HEK293T (cell line): ENCODE measurements around the gene FZR1.

Experiments used
- CTCF ChIA-PET: fragments of 350-600 bp; formaldehyde crosslinking; extraction: SDS; loops from one replicate; lab custom pipeline; 2021; ENCODE audit warnings: antibody characterized with exemption, inconsistent platforms; lab: Yijun Ruan, JAX
- POLR2A ChIA-PET: fragments of 350-600 bp; formaldehyde crosslinking; extraction: SDS; loops from one replicate; lab custom pipeline; 2020; ENCODE audit warnings: antibody characterized with exemption, inconsistent platforms; lab: Yijun Ruan, JAX
- DNase-seq: peaks from one replicate; pipeline ENCODE4 v3.0.0; 2012; ENCODE audit warnings: mixed read lengths; ENCODE audit errors: extremely low spot score
- ARNT ChIP-seq: fragments of 450-650 bp; IDR thresholded peaks from 2 replicates; pipeline ENCODE4 v1.6.1; 2017; ENCODE audit warnings: mild to moderate bottlenecking
- BHLHE40 ChIP-seq: fragments of 450-650 bp; IDR thresholded peaks from 2 replicates; pipeline ENCODE4 v1.6.1; 2016; ENCODE audit warnings: mild to moderate bottlenecking, moderate library complexity, borderline replicate concordance
- CTBP1 ChIP-seq: fragments of 450-650 bp; IDR thresholded peaks from 2 replicates; pipeline ENCODE4 v1.6.1; 2016; ENCODE audit warnings: borderline replicate concordance
- ELF4 ChIP-seq: fragments of 450-650 bp; IDR thresholded peaks from 2 replicates; pipeline ENCODE4 v1.6.1; 2017; ENCODE audit warnings: antibody characterized with exemption
- FOXA1 ChIP-seq: fragments of 450-650 bp; IDR thresholded peaks from 2 replicates; pipeline ENCODE4 v1.6.1; 2016; ENCODE audit warnings: mild to moderate bottlenecking
- FOXK2 ChIP-seq: fragments of 450-650 bp; IDR thresholded peaks from 2 replicates; pipeline ENCODE4 v1.6.1; 2016; ENCODE audit warnings: mild to moderate bottlenecking
- FOXM1 ChIP-seq: fragments of 450-650 bp; IDR thresholded peaks from 2 replicates; pipeline ENCODE4 v1.6.1; 2017; ENCODE audit warnings: mild to moderate bottlenecking, borderline replicate concordance
- HDGF ChIP-seq: fragments of 450-650 bp; IDR thresholded peaks from 2 replicates; pipeline ENCODE4 v1.6.1; 2017; ENCODE audit warnings: antibody characterized with exemption, borderline replicate concordance
- L3MBTL2 ChIP-seq: fragments of 450-650 bp; conservative IDR thresholded peaks from 2 replicates; pipeline ENCODE4 v1.6.1; 2016; ENCODE audit warnings: mild to moderate bottlenecking
- LEF1 ChIP-seq: fragments of 450-650 bp; IDR thresholded peaks from 2 replicates; pipeline ENCODE4 v1.6.1; 2017; ENCODE audit warnings: mild to moderate bottlenecking, borderline replicate concordance
- NFRKB ChIP-seq: fragments of 450-650 bp; IDR thresholded peaks from 2 replicates; pipeline ENCODE4 v1.6.1; 2016; ENCODE audit warnings: mild to moderate bottlenecking, moderate library complexity
- PKNOX1 ChIP-seq: fragments of 450-650 bp; IDR thresholded peaks from 2 replicates; pipeline ENCODE4 v1.6.1; 2016
- SP1 ChIP-seq: fragments of 450-650 bp; IDR thresholded peaks from 2 replicates; pipeline ENCODE4 v1.6.1; 2017
- SUZ12 ChIP-seq: fragments of 450-650 bp; IDR thresholded peaks from 2 replicates; pipeline ENCODE4 v1.6.1; 2016; ENCODE audit warnings: mild to moderate bottlenecking
- TARDBP ChIP-seq: fragments of 450-650 bp; IDR thresholded peaks from 2 replicates; pipeline ENCODE4 v1.6.1; 2016
- ZNF384 ChIP-seq: fragments of 450-650 bp; IDR thresholded peaks from 2 replicates; pipeline ENCODE4 v1.6.1; 2016

Gene FZR1

DNA sequence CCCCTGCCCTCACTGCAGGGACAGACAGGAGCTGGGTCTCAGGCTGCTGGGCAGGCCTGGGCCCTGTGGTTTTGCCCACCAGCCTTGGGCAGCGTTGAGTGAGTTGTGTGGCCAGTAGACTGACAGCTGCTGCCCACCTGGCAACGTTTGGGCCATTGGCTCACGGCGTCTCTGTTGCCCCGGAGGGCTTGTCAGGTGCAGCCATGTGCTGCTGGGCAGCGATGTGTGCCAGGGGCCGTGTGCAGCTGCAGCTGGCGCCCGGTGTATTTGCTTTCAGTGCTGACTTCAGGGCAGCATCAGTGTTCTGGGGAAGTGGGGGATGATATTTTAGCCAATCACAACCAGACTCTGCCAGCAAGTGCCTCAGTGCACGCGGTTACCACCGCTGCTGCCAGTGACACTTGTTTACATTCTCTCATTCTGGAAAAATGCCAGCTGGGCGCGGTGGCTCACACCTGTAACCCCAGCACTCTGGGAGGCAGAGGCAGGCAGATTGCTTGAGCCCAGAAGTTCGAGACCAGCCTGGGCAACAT lies 10.6 kb downstream of the FZR1 start:
- TF ChIP-seq NFRKB: no peak
- no peak for TF ChIP-seq ARNT
- TF ChIP-seq ELF4: no peak
- TF ChIP-seq L3MBTL2: no peak
- no peak for TF ChIP-seq LEF1
- TF ChIP-seq FOXM1: no peak
- TF ChIP-seq SP1: no peak
- TF ChIP-seq ZNF384: no peak
- no peak for TF ChIP-seq TARDBP
- no peak for TF ChIP-seq FOXK2
- no peak for TF ChIP-seq BHLHE40
- TF ChIP-seq CTBP1: no peak
- TF ChIP-seq HDGF: no peak
- no peak for TF ChIP-seq FOXA1
- no peak for TF ChIP-seq PKNOX1
- TF ChIP-seq SUZ12: no peak
- POLR2A ChIA-PET: no interaction called here
- CTCF ChIA-PET: no interaction called here
- DNase-seq: no peak

DNA sequence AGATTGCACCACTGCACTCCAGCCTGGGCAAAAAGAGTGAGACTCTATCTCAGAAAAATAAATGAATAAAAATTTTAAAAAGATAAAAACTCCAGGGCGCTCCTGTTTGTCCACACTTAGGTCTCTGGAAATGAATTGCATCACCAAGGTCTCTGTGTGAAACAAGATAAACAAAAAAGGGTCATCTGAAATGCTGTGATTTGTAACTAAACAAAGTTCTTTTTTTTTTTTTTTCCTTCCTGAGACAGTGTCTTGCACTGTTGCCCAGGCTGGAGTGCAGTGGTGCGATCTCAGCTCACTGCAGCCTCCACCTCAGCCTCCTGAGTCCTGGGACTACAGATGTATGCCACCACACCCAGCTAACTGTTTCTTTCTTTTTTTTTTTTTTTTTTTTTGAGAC lies 11.5 kb downstream of the FZR1 start:
- CTCF ChIA-PET: no interaction called here
- no peak for DNase-seq
- POLR2A ChIA-PET: no interaction called here
- no peak for TF ChIP-seq BHLHE40
- no peak for TF ChIP-seq ARNT
- no peak for TF ChIP-seq PKNOX1
- no peak for TF ChIP-seq FOXM1
- no peak for TF ChIP-seq L3MBTL2
- no peak for TF ChIP-seq ELF4
- no peak for TF ChIP-seq SUZ12
- no peak for TF ChIP-seq FOXA1
- no peak for TF ChIP-seq NFRKB
- no peak for TF ChIP-seq HDGF
- TF ChIP-seq ZNF384: no peak
- TF ChIP-seq CTBP1: no peak
- no peak for TF ChIP-seq LEF1
- TF ChIP-seq TARDBP: no peak
- no peak for TF ChIP-seq FOXK2
- TF ChIP-seq SP1: no peak

GRCh38 chr19:3518255-3518654 lies 12.1 kb downstream of the FZR1 start:
- no peak for TF ChIP-seq BHLHE40
- no peak for TF ChIP-seq TARDBP
- no peak for TF ChIP-seq ZNF384
- no peak for TF ChIP-seq NFRKB
- no peak for TF ChIP-seq SUZ12
- no peak for DNase-seq
- CTCF ChIA-PET: no interaction called here
- POLR2A ChIA-PET: no interaction called here

DNA sequence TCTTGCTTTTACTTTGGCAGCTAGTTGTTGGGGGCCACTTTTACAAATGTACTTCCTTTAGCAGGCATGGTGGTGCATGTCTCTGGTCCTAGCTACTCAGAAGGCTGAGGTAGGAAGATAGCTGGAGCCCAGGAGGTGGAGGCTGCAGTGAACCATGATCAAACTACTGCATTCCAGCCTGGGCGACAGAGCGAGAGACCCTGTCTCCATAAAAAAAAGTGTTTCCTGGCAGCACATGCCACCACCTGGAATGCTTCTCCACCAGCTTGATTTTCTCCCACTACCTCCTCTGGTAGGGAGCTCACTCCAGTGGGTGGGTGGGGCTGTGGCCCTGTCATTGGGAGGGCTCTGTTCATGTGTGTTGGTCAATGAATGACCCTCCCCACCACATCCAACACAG lies 12.5 kb downstream of the FZR1 start:
- POLR2A ChIA-PET: no interaction called here
- TF ChIP-seq FOXK2: no peak
- TF ChIP-seq BHLHE40: no peak
- no peak for TF ChIP-seq FOXM1
- TF ChIP-seq ARNT: no peak
- no peak for TF ChIP-seq CTBP1
- no peak for TF ChIP-seq ELF4
- no peak for TF ChIP-seq L3MBTL2
- TF ChIP-seq SUZ12: no peak
- TF ChIP-seq NFRKB: no peak
- DNase-seq: no peak
- CTCF ChIA-PET: no interaction called here

DNA sequence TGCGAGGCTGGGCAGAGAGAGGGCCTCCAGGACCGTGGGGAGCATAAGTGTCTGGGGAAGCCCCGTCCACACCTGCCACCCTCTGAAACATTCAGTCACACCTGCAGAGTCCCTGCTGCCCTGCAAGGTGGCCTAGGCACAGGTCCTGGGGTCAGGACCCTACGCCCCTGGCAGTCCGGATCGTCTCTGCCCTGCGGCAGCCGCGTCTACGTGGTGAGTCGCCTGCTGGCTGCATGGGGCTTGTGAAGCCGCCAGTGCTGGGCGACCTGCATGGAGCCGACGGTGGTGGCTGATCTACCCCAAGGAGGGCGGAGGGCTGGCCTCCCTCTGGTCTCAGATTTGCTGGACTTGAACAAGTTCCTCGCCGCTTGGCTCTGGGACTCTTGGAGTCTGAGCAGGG lies 13.0 kb downstream of the FZR1 start:
- ChIA-PET POLR2A (no interaction called here), CTCF (no interaction called here)
- DNase-seq: no peak
- no peak for TF ChIP-seq NFRKB
- TF ChIP-seq PKNOX1: no peak
- no peak for TF ChIP-seq ARNT
- TF ChIP-seq L3MBTL2: no peak
- TF ChIP-seq FOXA1: no peak
- TF ChIP-seq TARDBP: no peak

GRCh38 chr19:3520166-3521103 lies 14.3 kb downstream of the FZR1 start:
- ChIA-PET CTCF (no interaction called here), POLR2A (no interaction called here)
- no peak for TF ChIP-seq FOXK2
- TF ChIP-seq HDGF: no peak
- DNase-seq: no peak

- ChIA-PET CTCF (no interaction called here), POLR2A (no interaction called here)
- no peak for TF ChIP-seq ZNF384
- no peak for TF ChIP-seq ELF4
- no peak for DNase-seq
These were observed 15.0 kb downstream of the FZR1 start for GRCh38 chr19:3521104-3521445.
